ENCODE measurements around the gene F2. TPM values are rescaled to one million over a fixed set of nuclear protein-coding genes. Genes with fewer than 3 reads are reported as not detected.

The F2 gene
- total RNA-seq, 1 donor, result not detected

GRCh38 chr11:46778416-46778815, 59.4 kb downstream of the F2 start:
- no peak for TF ChIP-seq CTCF (IDR thresholded peaks at IDR 0.05; ENCODE audit: insufficient read depth, low read depth, low read length)
- H3K4me3 ChIP-seq (ENCODE audit: low read depth, low read length), result no peak overlapping the region
- no peak for DNase-seq (ENCODE audit: low read depth)

Small RNA genes lying within 50 kb of the gene (small RNA-seq; reads per million reads assigned to genes)
- 7.0 reads per million, percentile 86 among the genes with 10 or more reads in this experiment for gene MIR5582
- not detected for gene RF00573
- 539 reads per million, percentile 98 among the genes with 10 or more reads in this experiment for gene SNORD67

Other genes starting within 250 kb of the F2 start
- 21.9 and 23.7 TPM in 2 replicates for gene AMBRA1, start 125.2 kb upstream of the F2 start, total RNA-seq
- gene HARBI1, start 102.0 kb upstream of the F2 start, total RNA-seq, result 4.8 and 5.6 TPM in 2 replicates
- gene ATG13, start 101.7 kb upstream of the F2 start, total RNA-seq, result 45.4 and 49.7 TPM in 2 replicates
- gene ARHGAP1, start 18.6 kb upstream of the F2 start, total RNA-seq, result 62.2 and 82.1 TPM in 2 replicates
- 12.1 and 17.4 TPM in 2 replicates for gene ZNF408, start 18.2 kb upstream of the F2 start, total RNA-seq
- gene CKAP5, start 127.1 kb downstream of the F2 start, total RNA-seq, result 70.5 and 99.3 TPM in 2 replicates
- 3.5 and 3.9 TPM in 2 replicates for gene LRP4, start 199.3 kb downstream of the F2 start, total RNA-seq
- 30.2 and 33.5 TPM in 2 replicates for gene CSTPP1, start 217.5 kb downstream of the F2 start, total RNA-seq